Heart left ventricle (tissue), 16 donors: ENCODE results near the gene TRNP1. TPM values are rescaled to one million over a fixed set of nuclear protein-coding genes. Genes with fewer than 3 reads are reported as not detected.
A peak's percentile ranks its signal among the peaks of the same experiment; 100 is the strongest.
"Not testable (repeated sequence)": the region's sequence is repeated elsewhere in the genome, so short reads cannot be mapped to it uniquely, and the experiment has no call there.

Experiments used
- ATAC-seq, 4 donors: fragments of 200-7000 bp; cut with Tn5 transposase; one replicate each; pipeline ENCODE4 v1.9.1; 2020 to 2022; ENCODE audit warnings: moderate library complexity in 4 of 4, mild to moderate bottlenecking in 3 of 4, moderate number of reproducible peaks in 1 of 4
- DNase-seq, 5 donors: peaks; one replicate each; pipeline ENCODE4 v3.0.0-alpha.2; 2020
- H3K27ac ChIP-seq, 12 donors: fragments of 200-600 bp; sonication (generic) in 4 of 12; one replicate each; pipeline versions ENCODE4 v1.5.0 to v1.8.0; 2016 to 2022; ENCODE audit warnings: mild to moderate bottlenecking in 2 of 12
- H3K27me3 ChIP-seq, 9 donors: fragments of 200-600 bp; sonication (generic) in 2 of 9; one replicate each; pipeline versions ENCODE4 v1.5.1 to v1.8.0; 2016 to 2022; ENCODE audit warnings: mild to moderate bottlenecking in 3 of 9
- H3K36me3 ChIP-seq, 9 donors: fragments of 200-600 bp; sonication (generic) in 2 of 9; one replicate each; pipeline versions ENCODE4 v1.5.0 to v1.8.0; 2018 to 2022; ENCODE audit warnings: mild to moderate bottlenecking in 2 of 9
- H3K4me1 ChIP-seq, 12 donors: fragments of 200-600 bp; sonication (generic) in 4 of 12; one replicate each; pipeline versions ENCODE4 v1.5.0 to v1.8.0; 2016 to 2022; ENCODE audit warnings: mild to moderate bottlenecking in 3 of 12
- H3K4me3 ChIP-seq, 12 donors: fragments of 200-600 bp; sonication (generic) in 4 of 12; one replicate each; pipeline versions ENCODE4 v1.5.0 to v1.8.0; 2017 to 2022; ENCODE audit warnings: mild to moderate bottlenecking in 9 of 12, moderate library complexity in 4 of 12
- H3K9me3 ChIP-seq, 12 donors: fragments of 200-600 bp; sonication (generic) in 4 of 12; one replicate each; pipeline versions ENCODE4 v1.5.0 to v1.8.0; 2016 to 2022; ENCODE audit warnings: mild to moderate bottlenecking in 1 of 12
- POLR2A ChIP-seq, 2 donors: fragments of 450-650 bp; IDR thresholded peaks; one replicate each; pipeline ENCODE4 v1.6.1; 2017; ENCODE audit warnings: antibody characterized with exemption in 2 of 2, mild to moderate bottlenecking in 2 of 2, moderate library complexity in 2 of 2
- WGBS, 4 donors: extraction: QIAGEN DNeasy Blood & Tissue Kit in 2 of 4; methylation state at CpG; one replicate each; pipeline versions ENCODE4 v1.1.5 to v1.1.7; 2013 to 2018; 5-methylcytosine and 5-hydroxymethylcytosine counted together
- intact Hi-C, 10 donors: fragments of 100-400 bp; cut with DNase I; formaldehyde crosslinking; loops; one replicate each; pipeline versions ENCODE4 v1.11.1 to v1.14.2; 2022
- polyA plus RNA-seq, 2 donors: library from polyadenylated mRNA; stranded (reverse); fragments of 200-250 nt; gene quantifications; one replicate each; pipeline ENCODE4 v1.2.3, GENCODE V29; 2013
- total RNA-seq, 9 donors: library from RNA; depleted of rRNA in 2 of 9; stranded (reverse); fragments of >200 nt in 2 of 9; fragmentation: NEBNext Ultra II Directional in 3 of 9; extraction: Animal tissue kit (Norgen Biotek cat#: 25700) in 3 of 9; gene quantifications; one replicate each; pipeline versions ENCODE4 v1.1.0 to v1.2.4, GENCODE V29; 2016 to 2023
- TF ChIP-seq, protein P1 (sequence below), 12 donors: fragments of 200-600 bp; sonication (generic) in 4 of 12; IDR thresholded peaks; one replicate each; pipeline versions ENCODE4 v1.5.0 to v1.8.0; 2018 to 2022; ENCODE audit warnings: antibody characterized with exemption in 12 of 12, mild to moderate bottlenecking in 5 of 12
- donor health status: ischemic (EF 13 %, LVEDD 7.1; RV severe dilation, severe dysfunction).
- donor health status: healthy with polysubstance abuse.
- donor health status: DM: no; HTN: yes; CAD: no.
- donor health status: DM: no; HTN: no; CAD: no.
- donor health status: ischemic (EF 25% LVEDD 6.9; RV normal size, moderate dysfunction).
- donor health status: ischemic (EF 25% LVEDD 5.7; RV mildly dilated, moderate dysfunction).
- donor health status: healthy.
- donor health status: DM: yes; HTN: yes; CAD: no.
- donor health status: ischemic (EF 35%, LVEDD 5.7; RV mildly dilated, moderate dysfunction).
- donor health status: nonischemic (EF 11% LVEDD 7.7; RV severe dilation, severe dysfunction).
- donor health status: DM: yes; HTN: yes; CAD: no.
- donor health status: PGD.
- donor health status: ischemic (EF 29% LVEDD 5.4; RV normal size, mild dysfunction).
- donor health status: nonischemic (EF 23%, LVEDD 6.1; RV moderate dilation, normal function).

The TRNP1 gene
- total and polyA plus RNA-seq, 11 donors, result 16.6 to 68.5 (median 21.7) TPM

- Histone ChIP-seq H3K27me3 (no peaks in the 10 kb centered on the region), H3K36me3 (peaks cover 0 to 62% (median 55%) of the 10 kb centered on the region in 9 donors), H3K4me1 (peaks cover 0 to 36% (median 11%) of the 10 kb centered on the region in 12 donors), H3K27ac (peak overlapping the region in 10 of 12 donors; percentile 39 to 79 (median 59)), H3K4me3 (no peak overlapping the region), H3K9me3 (no peaks in the 10 kb centered on the region)
- 50 to 69% (median 63%) methylated on average over 4 of the region's 4 CpGs for WGBS, 4 donors
- intact Hi-C loops, result no loop called here
- peak in 2 of 5 donors; percentile 17 to 28 for DNase-seq
- peak; percentile 11 to 49 (median 30) for ATAC-seq
- TF ChIP-seq POLR2A (IDR thresholded peaks at IDR 0.05), result no peak
- TF ChIP-seq, protein P1, sequence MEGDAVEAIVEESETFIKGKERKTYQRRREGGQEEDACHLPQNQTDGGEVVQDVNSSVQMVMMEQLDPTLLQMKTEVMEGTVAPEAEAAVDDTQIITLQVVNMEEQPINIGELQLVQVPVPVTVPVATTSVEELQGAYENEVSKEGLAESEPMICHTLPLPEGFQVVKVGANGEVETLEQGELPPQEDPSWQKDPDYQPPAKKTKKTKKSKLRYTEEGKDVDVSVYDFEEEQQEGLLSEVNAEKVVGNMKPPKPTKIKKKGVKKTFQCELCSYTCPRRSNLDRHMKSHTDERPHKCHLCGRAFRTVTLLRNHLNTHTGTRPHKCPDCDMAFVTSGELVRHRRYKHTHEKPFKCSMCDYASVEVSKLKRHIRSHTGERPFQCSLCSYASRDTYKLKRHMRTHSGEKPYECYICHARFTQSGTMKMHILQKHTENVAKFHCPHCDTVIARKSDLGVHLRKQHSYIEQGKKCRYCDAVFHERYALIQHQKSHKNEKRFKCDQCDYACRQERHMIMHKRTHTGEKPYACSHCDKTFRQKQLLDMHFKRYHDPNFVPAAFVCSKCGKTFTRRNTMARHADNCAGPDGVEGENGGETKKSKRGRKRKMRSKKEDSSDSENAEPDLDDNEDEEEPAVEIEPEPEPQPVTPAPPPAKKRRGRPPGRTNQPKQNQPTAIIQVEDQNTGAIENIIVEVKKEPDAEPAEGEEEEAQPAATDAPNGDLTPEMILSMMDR (IDR thresholded peaks at IDR 0.05), result no peak
Measured at GRCh38 chr1:26946270-26946669, 47.2 kb upstream of the TRNP1 start.

- not testable (repeated sequence) for ATAC-seq
Measured at GRCh38 chr1:26948725-26949057, 44.8 kb upstream of the TRNP1 start.

DNA sequence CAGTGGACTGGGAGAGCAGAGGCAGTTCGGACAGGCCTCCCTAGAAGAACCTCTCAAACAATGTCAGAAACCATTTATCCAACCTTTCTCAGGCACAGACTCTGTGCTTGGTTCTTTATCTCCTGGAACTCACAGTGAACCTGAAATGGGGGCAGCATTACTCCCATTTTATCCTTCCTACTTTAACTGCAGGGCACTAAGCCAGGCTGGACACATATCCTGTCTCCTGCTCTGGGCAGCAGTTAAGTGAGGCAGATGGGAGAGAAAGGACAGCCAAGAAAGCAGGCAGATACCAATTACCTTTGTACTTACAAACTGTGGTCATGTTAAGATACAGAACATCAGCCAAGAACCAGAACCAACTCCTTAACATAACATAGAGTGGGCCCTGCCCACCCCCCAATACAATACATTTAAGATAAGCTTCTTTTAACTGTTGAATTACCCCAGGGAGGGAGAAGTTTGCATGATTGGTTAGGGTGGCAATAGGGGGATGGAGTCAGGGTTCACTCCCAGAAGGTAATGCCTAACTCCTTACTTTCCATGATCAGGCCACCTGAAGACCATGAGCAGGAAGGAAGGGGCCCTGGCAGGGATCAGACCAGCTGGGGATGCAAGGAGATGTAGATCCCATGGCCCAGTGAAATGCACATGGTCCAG lies 44.1 kb upstream of the TRNP1 start:
- Histone ChIP-seq H3K4me1 (peaks cover 0 to 28% (median 8%) of the 10 kb centered on the region in 12 donors), H3K4me3 (no peak overlapping the region), H3K9me3 (no peaks in the 10 kb centered on the region), H3K27ac (peak overlapping the region in 8 of 12 donors; percentile 18 to 59 (median 46)), H3K27me3 (peaks cover 0 to 1% (median 0%) of the 10 kb centered on the region in 9 donors), H3K36me3 (peaks cover 0 to 31% (median 24%) of the 10 kb centered on the region in 9 donors)
- DNase-seq (peak in 2 of 5 donors; percentile 18 to 51), ATAC-seq (peak; percentile 46 to 50 (median 48))
- intact Hi-C loops, result no loop called here
- TF ChIP-seq POLR2A (IDR thresholded peaks at IDR 0.05), result no peak
- TF ChIP-seq, protein P1 (IDR thresholded peaks at IDR 0.05), result no peak
- 42 to 54% (median 45%) methylated on average over 1 of the region's 1 CpG for WGBS, 4 donors

More at GRCh38 chr1:26948725-26949057, 44.8 kb upstream of the TRNP1 start:
- WGBS, 4 donors, result 89 to 93% (median 92%) methylated on average over 16 of the region's 16 CpGs
- H3K9me3 ChIP-seq, H3K4me3 ChIP-seq, H3K27me3 ChIP-seq, intact Hi-C loops, DNase-seq: not testable (repeated sequence)
- peaks cover 0 to 28% (median 8%) of the 10 kb centered on the region in 12 donors for H3K4me1 ChIP-seq
- H3K27ac ChIP-seq, result peak overlapping the region in 5 of 12 donors; percentile 20 to 59 (median 45)
- H3K36me3 ChIP-seq, result peaks cover 0 to 38% (median 31%) of the 10 kb centered on the region in 9 donors

GRCh38 chr1:26949926-26950319 lies 43.6 kb upstream of the TRNP1 start:
- Histone ChIP-seq H3K27ac (peak overlapping the region in 3 of 12 donors; percentile 18 to 57 (median 28)), H3K27me3 (peaks cover 0 to 3% (median 0%) of the 10 kb centered on the region in 9 donors), H3K36me3 (peaks cover 0 to 26% (median 18%) of the 10 kb centered on the region in 9 donors), H3K9me3 (no peaks in the 10 kb centered on the region), H3K4me1 (peaks cover 0 to 28% (median 8%) of the 10 kb centered on the region in 12 donors), H3K4me3 (no peak overlapping the region)
- no peak for TF ChIP-seq POLR2A (IDR thresholded peaks at IDR 0.05)
- TF ChIP-seq, protein P1 (IDR thresholded peaks at IDR 0.05), result no peak
- 72 to 92% (median 81%) methylated on average over 3 of the region's 3 CpGs for WGBS, 4 donors
- no peak for DNase-seq
- intact Hi-C loops, result no loop called here
- ATAC-seq, result peak in 1 of 4 donors; percentile 6
